B cell (primary cell): ENCODE measurements around the gene CEP250. TPM values are rescaled to one million over a fixed set of nuclear protein-coding genes. Genes with fewer than 3 reads are reported as not detected.

Experiments used
- ATAC-seq: fragments of 200-7000 bp; cut with Tn5 transposase; one replicate; pipeline ENCODE4 v1.10.0; 2021; ENCODE audit warnings: low read depth, mild to moderate bottlenecking, moderate number of reproducible peaks, moderate library complexity
- CTCF ChIA-PET: fragments of 350-600 bp; sonication (Branson Sonifier 250); formaldehyde crosslinking; loops from one replicate; lab custom pipeline; 2021; ENCODE audit warnings: antibody characterized with exemption, inconsistent platforms; lab: Charles Lee
- POLR2A ChIA-PET: fragments of 350-600 bp; sonication (Branson Sonifier 250); formaldehyde crosslinking; loops from one replicate; lab custom pipeline; 2021; ENCODE audit warnings: antibody characterized with exemption; lab: Charles Lee
- DNase-seq: peaks from one replicate; pipeline ENCODE4 v3.0.0; 2013
- H2AFZ ChIP-seq: 2 replicates; pipeline ENCODE4 v1.6.1; 2012; ENCODE audit warnings: mild to moderate bottlenecking, low read depth, low read length; ENCODE audit not compliant: insufficient read depth, poor library complexity, severe bottlenecking
- H3K27ac ChIP-seq, 2 donors: 1 replicate in 1 of 2; 2 replicates in 1 of 2; pipeline ENCODE4 v1.5.1; 2012 to 2013; ENCODE audit warnings: low read length in 2 of 2, mild to moderate bottlenecking in 2 of 2, moderate library complexity in 1 of 2
- H3K27me3 ChIP-seq, 4 experiments: fragments of 200-600 bp in 1 of 4; sonication (generic) in 1 of 4; replicated peaks in 1 of 4; 1 replicate in 2 of 4; 2 replicates in 2 of 4; pipeline versions ENCODE4 v1.6.1 to v1.7.0; 2013 to 2016; ENCODE audit warnings: low read length in 3 of 4, mild to moderate bottlenecking in 2 of 4, mixed read lengths in 1 of 4, moderate library complexity in 1 of 4; ENCODE audit not compliant: insufficient read depth in 4 of 4, control insufficient read depth in 3 of 4; ENCODE audit errors: control extremely low read depth in 1 of 4
- H3K36me3 ChIP-seq, 2 experiments: replicated peaks in 1 of 2; 1 replicate in 1 of 2; 2 replicates in 1 of 2; pipeline versions ENCODE4 v1.6.1 to v1.7.1; 2013; ENCODE audit warnings: low read length in 1 of 2; ENCODE audit not compliant: insufficient read depth in 2 of 2, control insufficient read depth in 1 of 2; ENCODE audit errors: control extremely low read depth in 1 of 2, extremely low read depth in 1 of 2
- H3K4me1 ChIP-seq, 2 donors: fragments of 200-600 bp in 1 of 2; sonication (generic) in 1 of 2; 1 replicate in 1 of 2; 2 replicates in 1 of 2; pipeline versions ENCODE4 v1.5.1 to v1.6.1; 2013 to 2017; ENCODE audit warnings: low read length in 2 of 2; ENCODE audit not compliant: control insufficient read depth in 2 of 2, insufficient read depth in 2 of 2
- H3K4me2 ChIP-seq: replicated peaks from 2 replicates; pipeline ENCODE3; 2012; ENCODE audit warnings: mild to moderate bottlenecking, low read depth, low read length; ENCODE audit not compliant: poor library complexity, severe bottlenecking
- H3K4me3 ChIP-seq, 5 experiments: fragments of 200-600 bp in 1 of 5; sonication (generic) in 1 of 5; 1 replicate in 3 of 5; 2 replicates in 2 of 5; pipeline versions ENCODE4 v1.5.1 to v1.7.0; 2011 to 2016; ENCODE audit warnings: low read length in 4 of 5, mild to moderate bottlenecking in 4 of 5, low read depth in 2 of 5, control low read depth in 1 of 5, moderate library complexity in 1 of 5; ENCODE audit not compliant: insufficient read depth in 1 of 5; ENCODE audit errors: control extremely low read depth in 1 of 5, extremely low read depth in 1 of 5
- H3K79me2 ChIP-seq: fragments of 200-600 bp; sonication (generic); one replicate; pipeline ENCODE4 v1.6.0; 2016; ENCODE audit warnings: low read length; ENCODE audit not compliant: control insufficient read depth, insufficient read depth
- H3K9ac ChIP-seq: fragments of 200-600 bp; sonication (generic); 2 replicates; pipeline ENCODE4 v1.6.1; 2017; ENCODE audit warnings: mild to moderate bottlenecking, low read length, moderate library complexity
- H3K9me3 ChIP-seq, 3 donors: one replicate each; pipeline versions ENCODE4 v1.6.1 to v1.7.1; 2013; ENCODE audit warnings: low read length in 2 of 3; ENCODE audit not compliant: control insufficient read depth in 2 of 3, insufficient read depth in 1 of 3; ENCODE audit errors: control extremely low read depth in 1 of 3
- H4K20me1 ChIP-seq: 2 replicates; pipeline ENCODE4 v1.6.0; 2012; ENCODE audit warnings: mild to moderate bottlenecking, low read length; ENCODE audit not compliant: insufficient read depth, control insufficient read depth, poor library complexity, severe bottlenecking
- H3K27ac Mint-ChIP-seq: one replicate; pipeline ENCODE4 v1.8.0; 2021; ENCODE audit warnings: mixed read lengths
- H3K27me3 Mint-ChIP-seq: one replicate; pipeline ENCODE4 v1.8.0; 2021; ENCODE audit warnings: mixed read lengths
- H3K4me1 Mint-ChIP-seq: one replicate; pipeline ENCODE4 v1.8.0; 2021; ENCODE audit warnings: mixed read lengths
- H3K4me3 Mint-ChIP-seq: one replicate; pipeline ENCODE4 v1.8.0; 2021; ENCODE audit warnings: mixed read lengths
- H3K9me3 Mint-ChIP-seq: one replicate; pipeline ENCODE4 v1.8.0; 2022; ENCODE audit warnings: mixed read lengths; ENCODE audit not compliant: insufficient read depth
- EZH2 ChIP-seq: IDR thresholded peaks from 2 replicates; pipeline ENCODE4 v1.6.1; 2012; ENCODE audit warnings: borderline replicate concordance, low read depth, mild to moderate bottlenecking, moderate library complexity, low read length; ENCODE audit not compliant: insufficient read depth, poor library complexity, severe bottlenecking
- WGBS: methylation state at CpG from one replicate; pipeline ENCODE4 v1.1.5; 2013; ENCODE audit warnings: missing lambda C conversion rate; ENCODE audit not compliant: insufficient coverage; 5-methylcytosine and 5-hydroxymethylcytosine counted together
- intact Hi-C: fragments of 100-400 bp; cut with micrococcal nuclease; formaldehyde crosslinking; loops from one replicate; pipeline ENCODE4 v1.10.0; 2022
- polyA plus RNA-seq: library from polyadenylated mRNA; depleted of rRNA; stranded (reverse); fragments of >200 nt; gene quantifications from 2 replicates; pipeline ENCODE4 v1.2.3, GENCODE V29; 2012
- total RNA-seq, 2 donors: library from RNA; stranded (reverse); fragments of 120-200 nt in 1 of 2; gene quantifications; 1 replicate in 1 of 2; 2 replicates in 1 of 2; pipeline versions ENCODE4 v1.2.3 to v1.2.4, GENCODE V29; 2013 to 2022
- TF ChIP-seq, protein P1 (sequence below): fragments of 200-600 bp; IDR thresholded peaks from one replicate; pipeline ENCODE4 v1.8.0; 2022; ENCODE audit warnings: antibody characterized with exemption, mild to moderate bottlenecking

The CEP250 gene
- total and polyA plus RNA-seq, 2 donors (not counting 1 experiment from before 2014, with no cell fraction given), result 14.6 to 78.5 TPM

DNA sequence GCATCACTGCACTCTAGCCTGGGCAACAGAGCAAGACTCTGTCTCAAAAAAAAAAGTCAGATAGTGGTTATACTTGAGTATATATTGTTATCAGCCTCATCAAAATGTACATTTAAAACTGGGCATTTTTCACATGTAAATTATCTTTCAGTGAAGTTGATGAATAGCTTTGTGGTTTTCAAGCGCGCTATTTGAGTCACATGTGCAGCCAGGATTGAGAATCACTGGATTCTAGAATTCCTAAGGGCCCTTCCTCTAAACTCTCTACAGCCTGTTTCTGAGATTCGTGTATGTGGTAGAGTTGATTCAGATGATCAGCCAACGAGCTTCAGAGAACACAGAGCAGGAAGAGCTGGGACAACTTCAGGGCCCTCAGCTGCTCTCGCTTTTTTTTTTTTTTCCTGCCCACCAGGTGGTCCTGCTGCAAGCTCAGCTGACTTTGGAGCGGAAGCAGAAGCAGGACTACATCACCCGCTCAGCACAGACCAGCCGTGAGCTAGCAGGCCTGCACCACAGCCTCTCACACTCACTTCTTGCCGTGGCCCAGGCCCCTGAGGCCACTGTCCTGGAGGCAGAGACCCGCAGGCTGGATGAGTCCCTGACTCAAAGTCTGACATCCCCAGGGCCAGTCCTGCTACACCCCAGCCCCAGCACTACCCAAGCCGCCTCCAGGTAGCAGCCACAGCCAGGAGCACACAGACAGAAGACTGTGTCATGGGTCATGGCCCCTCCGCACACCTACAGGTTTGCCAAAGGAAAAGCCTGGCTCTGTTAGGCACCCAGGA is 55.7 kb downstream of the CEP250 start:
- Histone ChIP-seq H3K4me3 (no peak overlapping the region), H2AFZ (no peak overlapping the region), H3K9ac (no peak overlapping the region), H3K79me2 (peaks cover 38% of the 10 kb centered on the region), H3K4me1 (peaks cover 37 to 39% of the 10 kb centered on the region in 2 donors), H3K9me3 (no peaks in the 10 kb centered on the region), H3K36me3 (peaks cover 5 to 85% of the 10 kb centered on the region in 2 experiments), H3K27ac (no peak overlapping the region), H4K20me1 (peaks cover 15% of the 10 kb centered on the region), H3K4me2 (no peak overlapping the region), H3K27me3 (no peaks in the 10 kb centered on the region)
- Mint-ChIP-seq H3K4me3 (no peak overlapping the region), H3K27me3 (no peaks in the 10 kb centered on the region), H3K27ac (no peak overlapping the region), H3K4me1 (peaks cover 35% of the 10 kb centered on the region), H3K9me3 (no peaks in the 10 kb centered on the region)
- DNase-seq (no peak), ATAC-seq (no peak)
- CTCF ChIA-PET, result interaction anchor here (0.7 to 2.3 kb wide), 3 partner anchors 9 to 148 kb away, joined by 5 to 6 read pairs (median 5); no protein-coding TSS in a partner anchor
- intact Hi-C loops, result no loop called here
- 96% methylated on average over 7 of the region's 12 CpGs for WGBS
- no peak for TF ChIP-seq EZH2
- TF ChIP-seq, protein P1, sequence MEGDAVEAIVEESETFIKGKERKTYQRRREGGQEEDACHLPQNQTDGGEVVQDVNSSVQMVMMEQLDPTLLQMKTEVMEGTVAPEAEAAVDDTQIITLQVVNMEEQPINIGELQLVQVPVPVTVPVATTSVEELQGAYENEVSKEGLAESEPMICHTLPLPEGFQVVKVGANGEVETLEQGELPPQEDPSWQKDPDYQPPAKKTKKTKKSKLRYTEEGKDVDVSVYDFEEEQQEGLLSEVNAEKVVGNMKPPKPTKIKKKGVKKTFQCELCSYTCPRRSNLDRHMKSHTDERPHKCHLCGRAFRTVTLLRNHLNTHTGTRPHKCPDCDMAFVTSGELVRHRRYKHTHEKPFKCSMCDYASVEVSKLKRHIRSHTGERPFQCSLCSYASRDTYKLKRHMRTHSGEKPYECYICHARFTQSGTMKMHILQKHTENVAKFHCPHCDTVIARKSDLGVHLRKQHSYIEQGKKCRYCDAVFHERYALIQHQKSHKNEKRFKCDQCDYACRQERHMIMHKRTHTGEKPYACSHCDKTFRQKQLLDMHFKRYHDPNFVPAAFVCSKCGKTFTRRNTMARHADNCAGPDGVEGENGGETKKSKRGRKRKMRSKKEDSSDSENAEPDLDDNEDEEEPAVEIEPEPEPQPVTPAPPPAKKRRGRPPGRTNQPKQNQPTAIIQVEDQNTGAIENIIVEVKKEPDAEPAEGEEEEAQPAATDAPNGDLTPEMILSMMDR, result no peak
- POLR2A ChIA-PET, result no interaction called here

DNA sequence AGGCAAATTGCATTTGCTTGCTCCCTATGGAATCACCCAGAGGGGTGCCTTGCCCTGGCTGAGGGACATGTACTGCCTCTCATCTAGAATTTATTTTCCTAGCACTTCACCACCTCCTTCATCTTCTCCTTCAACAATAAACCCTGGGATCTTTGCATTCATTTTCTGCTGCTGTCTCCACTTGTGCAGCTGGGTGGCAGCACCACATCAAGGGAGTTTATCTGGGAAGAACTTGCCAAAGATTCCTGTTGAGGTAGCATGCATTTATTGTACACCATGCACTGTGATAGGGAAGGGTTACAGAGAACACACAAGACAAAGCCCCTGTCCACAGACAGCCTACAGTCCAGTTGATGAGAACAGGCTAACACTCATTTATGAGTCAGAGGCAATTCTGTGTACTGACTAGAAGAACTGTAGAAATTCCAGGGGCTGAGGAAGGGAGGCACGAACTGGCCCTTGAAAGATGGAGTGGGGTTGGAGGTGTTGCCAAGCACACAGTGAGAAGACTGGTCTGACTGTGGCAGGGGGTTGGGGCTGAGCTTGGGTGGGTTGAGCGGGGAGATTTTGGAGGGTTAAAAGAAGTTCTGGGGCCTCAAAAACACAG is 56.5 kb downstream of the CEP250 start:
- Mint-ChIP-seq H3K27me3 (no peaks in the 10 kb centered on the region), H3K4me1 (peaks cover 27% of the 10 kb centered on the region), H3K27ac (peak overlapping the region; percentile 2), H3K9me3 (no peaks in the 10 kb centered on the region), H3K4me3 (no peak overlapping the region)
- H3K4me3 ChIP-seq, result no peak overlapping the region
- no peak for ATAC-seq
- H2AFZ ChIP-seq, result no peak overlapping the region
- intact Hi-C loops, result no loop called here
- CTCF ChIA-PET, result interaction anchor here (1.5 to 2.3 kb wide), 2 partner anchors 15 to 30 kb away, joined by 6 read pairs; partner anchors contain the start of gene ERGIC3
- no peak overlapping the region for H3K4me2 ChIP-seq
- H3K79me2 ChIP-seq, result peaks cover 32% of the 10 kb centered on the region
- no peak overlapping the region for H3K9ac ChIP-seq
- no peaks in the 10 kb centered on the region for H3K27me3 ChIP-seq
- no peak for TF ChIP-seq EZH2
- TF ChIP-seq, protein P1, result no peak
- H3K36me3 ChIP-seq, result peaks cover 5 to 81% of the 10 kb centered on the region in 2 experiments
- H4K20me1 ChIP-seq, result peaks cover 7% of the 10 kb centered on the region
- POLR2A ChIA-PET, result no interaction called here
- DNase-seq, result no peak
- 100% methylated on average over 2 of the region's 2 CpGs for WGBS
- H3K27ac ChIP-seq, result no peak overlapping the region
- no peaks in the 10 kb centered on the region for H3K9me3 ChIP-seq
- H3K4me1 ChIP-seq, result peaks cover 30 to 31% of the 10 kb centered on the region in 2 donors
